Measurements from ENCODE around the gene RPTOR. TPM values are rescaled to one million over a fixed set of nuclear protein-coding genes. Genes with fewer than 3 reads are reported as not detected.

Gene RPTOR
- total RNA-seq, 1 experiment from 2014 or later = 46.2 TPM

- POLR2A ChIA-PET (ENCODE audit: unreplicated experiment) = no interaction called here
- no peaks in the 10 kb centered on the region for H3K27me3 ChIP-seq (ENCODE audit: low read length)
- intact Hi-C loops (cut with micrococcal nuclease) = no loop called here
- H3K9ac ChIP-seq (ENCODE audit: low read length) = no peak overlapping the region
- no peak overlapping the region for H3K4me2 ChIP-seq (ENCODE audit: low read length)
- H3K4me1 ChIP-seq (ENCODE audit: insufficient read depth, low read length) = peaks cover 21% of the 10 kb centered on the region
- no peaks in the 10 kb centered on the region for H3K36me3 ChIP-seq (ENCODE audit: low read depth, low read length)
- no peak overlapping the region for H3K27ac ChIP-seq (ENCODE audit: low read length)
- CTCF ChIA-PET = no interaction called here
- no TSS peak for BruUV-seq (replicated peaks)
- no peak overlapping the region for H2AFZ ChIP-seq (ENCODE audit: low read length)
- peaks cover 4% of the 10 kb centered on the region; the same call in 1 of the 2 replicates for H4K20me1 ChIP-seq (ENCODE audit: low read length)
- no peak overlapping the region for H3K4me3 ChIP-seq (ENCODE audit: low read length)
- no peak for TF ChIP-seq CTCF (conservative IDR thresholded peaks at IDR 0.05; ENCODE audit: low read depth, low read length)
- TF ChIP-seq EZH2 (IDR thresholded peaks at IDR 0.05; ENCODE audit: low read length, unreplicated experiment) = no peak
- TF ChIP-seq EZH2phosphoT487 (IDR thresholded peaks at IDR 0.05; ENCODE audit: borderline replicate concordance, low read length) = no peak
- DNase-seq = no peak
- H3K9me3 ChIP-seq (ENCODE audit: low read length) = no peaks in the 10 kb centered on the region
- H3K79me2 ChIP-seq (ENCODE audit: low read length) = peaks cover 58% of the 10 kb centered on the region
- no peak for ATAC-seq
- H3F3A ChIP-seq (ENCODE audit: low read length, unreplicated experiment) = no peaks in the 10 kb centered on the region
- H3K9me2 ChIP-seq (replicated peaks; ENCODE audit: low read length) = no peaks in the 10 kb centered on the region
Observed at GRCh38 chr17:80615376-80615775, 70.7 kb downstream of the RPTOR start.

GRCh38 chr17:80616705-80617104 is 72.1 kb downstream of the RPTOR start:
- no peak overlapping the region for H2AFZ ChIP-seq (ENCODE audit: low read length)
- no peaks in the 10 kb centered on the region for H4K20me1 ChIP-seq (ENCODE audit: low read length)
- intact Hi-C loops (cut with micrococcal nuclease) = no loop called here
- H3K79me2 ChIP-seq (ENCODE audit: low read length) = peaks cover 44% of the 10 kb centered on the region
- H3F3A ChIP-seq (ENCODE audit: low read length, unreplicated experiment) = no peaks in the 10 kb centered on the region
- peaks cover 26% of the 10 kb centered on the region for H3K4me1 ChIP-seq (ENCODE audit: insufficient read depth, low read length)
- POLR2A ChIA-PET (ENCODE audit: unreplicated experiment) = no interaction called here
- H3K9me2 ChIP-seq (replicated peaks; ENCODE audit: low read length) = no peaks in the 10 kb centered on the region
- no peak overlapping the region for H3K27ac ChIP-seq (ENCODE audit: low read length)
- H3K4me3 ChIP-seq (ENCODE audit: low read length) = no peak overlapping the region
- H3K9ac ChIP-seq (ENCODE audit: low read length) = no peak overlapping the region
- H3K9me3 ChIP-seq (ENCODE audit: low read length) = no peaks in the 10 kb centered on the region
- no peaks in the 10 kb centered on the region for H3K36me3 ChIP-seq (ENCODE audit: low read depth, low read length)
- no peak overlapping the region for H3K4me2 ChIP-seq (ENCODE audit: low read length)
- TF ChIP-seq EZH2phosphoT487 (IDR thresholded peaks at IDR 0.05; ENCODE audit: borderline replicate concordance, low read length) (no peak), EZH2 (IDR thresholded peaks at IDR 0.05; ENCODE audit: low read length, unreplicated experiment) (no peak), CTCF (conservative IDR thresholded peaks at IDR 0.05; ENCODE audit: low read depth, low read length) (no peak)
- CTCF ChIA-PET = no interaction called here
- no peak for ATAC-seq
- H3K27me3 ChIP-seq (ENCODE audit: low read length) = no peaks in the 10 kb centered on the region
- DNase-seq = no peak
- no TSS peak for BruUV-seq (replicated peaks)

- Histone ChIP-seq H4K20me1 (ENCODE audit: low read length) (no peaks in the 10 kb centered on the region), H3K27ac (ENCODE audit: low read length) (no peak overlapping the region), H2AFZ (ENCODE audit: low read length) (no peak overlapping the region), H3F3A (ENCODE audit: low read length, unreplicated experiment) (no peaks in the 10 kb centered on the region), H3K36me3 (ENCODE audit: low read depth, low read length) (no peaks in the 10 kb centered on the region), H3K4me1 (ENCODE audit: insufficient read depth, low read length) (peaks cover 26% of the 10 kb centered on the region), H3K4me3 (ENCODE audit: low read length) (no peak overlapping the region), H3K27me3 (ENCODE audit: low read length) (no peaks in the 10 kb centered on the region), H3K4me2 (ENCODE audit: low read length) (no peak overlapping the region), H3K9me2 (replicated peaks; ENCODE audit: low read length) (no peaks in the 10 kb centered on the region), H3K9ac (ENCODE audit: low read length) (no peak overlapping the region), H3K79me2 (ENCODE audit: low read length) (peaks cover 28% of the 10 kb centered on the region), H3K9me3 (ENCODE audit: low read length) (no peaks in the 10 kb centered on the region)
- TF ChIP-seq EZH2phosphoT487 (IDR thresholded peaks at IDR 0.05; ENCODE audit: borderline replicate concordance, low read length) = no peak
- TF ChIP-seq EZH2 (IDR thresholded peaks at IDR 0.05; ENCODE audit: low read length, unreplicated experiment) = no peak
- TF ChIP-seq CTCF (conservative IDR thresholded peaks at IDR 0.05; ENCODE audit: low read depth, low read length) = no peak
- ChIA-PET POLR2A (ENCODE audit: unreplicated experiment) (interaction anchor here (0.6 kb wide), 1 partner anchor 173 kb away, joined by 9 read pairs; no protein-coding TSS in a partner anchor), CTCF (no interaction called here)
- ATAC-seq = no peak
- intact Hi-C loops (cut with micrococcal nuclease) = no loop called here
- no peak for DNase-seq
- no TSS peak for BruUV-seq (replicated peaks)
Observed at GRCh38 chr17:80618304-80618703, 73.7 kb downstream of the RPTOR start.
